ENCODE measurements around the gene ABCC11. TPM values are rescaled to one million over a fixed set of nuclear protein-coding genes. Genes with fewer than 3 reads are reported as not detected.

The ABCC11 gene
- polyA plus RNA-seq, 2 of the 4 experiments (the other 2 are of a cell fraction): 0.19 to 0.21 TPM

GRCh38 chr16:48276102-48276501 lies 28.8 kb upstream of the ABCC11 start:
- Histone ChIP-seq H3K4me2 (no peak overlapping the region), H3K9me3 (no peaks in the 10 kb centered on the region), H3K27ac (no peak overlapping the region), H3K4me1 (no peaks in the 10 kb centered on the region), H3K4me3 (no peak overlapping the region)
- ChIA-PET POLR2A (no interaction called here), CTCF (no interaction called here)
- 66% methylated on average over 4 of the region's 4 CpGs for WGBS (ENCODE audit: missing lambda C conversion rate)
- FAIRE-seq (no peak), ATAC-seq (no peak), DNase-seq (ENCODE audit: low read depth in 1 of 2, low spot score in 1 of 2) (no peak)
- TF ChIP-seq CBX2 (IDR thresholded peaks at IDR 0.05; ENCODE audit: borderline replicate concordance, low read depth): no peak
- no peak for TF ChIP-seq GATA3 (IDR thresholded peaks at IDR 0.05; ENCODE audit: borderline replicate concordance)
- no peak for TF ChIP-seq RCOR1 (IDR thresholded peaks at IDR 0.05; ENCODE audit: low read depth, low read length)
- TF ChIP-seq POLR2A (IDR thresholded peaks at IDR 0.05; ENCODE audit: low read length): no peak
- no peak for TF ChIP-seq ZC3H11A (IDR thresholded peaks at IDR 0.05)
- TF ChIP-seq ATOH8 (CRISPR knock-in tag; IDR thresholded peaks at IDR 0.05; ENCODE audit: low read depth): no peak
- TF ChIP-seq FOXS1 (CRISPR knock-in tag; IDR thresholded peaks at IDR 0.05): no peak
- TF ChIP-seq HOXB5 (CRISPR knock-in tag; IDR thresholded peaks at IDR 0.05): no peak
- TF ChIP-seq USF2 (IDR thresholded peaks at IDR 0.05): no peak
- TF ChIP-seq TFCP2L1 (CRISPR knock-in tag; IDR thresholded peaks at IDR 0.05): no peak
- no peak for TF ChIP-seq MYC (IDR thresholded peaks at IDR 0.05; ENCODE audit: borderline replicate concordance, low read length)
- no peak for TF ChIP-seq BHLHE40 (IDR thresholded peaks at IDR 0.05; ENCODE audit: low read depth, low read length)
- TF ChIP-seq POLR2AphosphoS2 (conservative IDR thresholded peaks at IDR 0.05; ENCODE audit: low read length): no peak
- TF ChIP-seq NR3C1 (IDR thresholded peaks at IDR 0.05): no peak

- no peak for DNase-seq (ENCODE audit: low read depth in 1 of 2, low spot score in 1 of 2)
- FAIRE-seq: no peak
- no peak overlapping the region for H3K4me2 ChIP-seq
- no peak for ATAC-seq
- H3K27ac ChIP-seq: no peak overlapping the region
- H3K4me1 ChIP-seq: no peaks in the 10 kb centered on the region
- ChIA-PET POLR2A (no interaction called here), CTCF (no interaction called here)
- H3K4me3 ChIP-seq: no peak overlapping the region
- TF ChIP-seq ESRRA (IDR thresholded peaks at IDR 0.05; ENCODE audit: borderline replicate concordance, low read length): no peak
- no peak for TF ChIP-seq CBX8 (IDR thresholded peaks at IDR 0.05)
- no peaks in the 10 kb centered on the region for H3K9me3 ChIP-seq
- WGBS (ENCODE audit: missing lambda C conversion rate): 89% methylated on average over 1 of the region's 1 CpG
Observed at GRCh38 chr16:48274476-48274875, 27.1 kb upstream of the ABCC11 start.

GRCh38 chr16:48272837-48273421 lies 25.6 kb upstream of the ABCC11 start:
- Histone ChIP-seq H3K9me3 (no peaks in the 10 kb centered on the region), H3K27ac (no peak overlapping the region), H3K4me2 (no peak overlapping the region), H3K4me3 (no peak overlapping the region), H3K4me1 (no peaks in the 10 kb centered on the region)
- FAIRE-seq (no peak), ATAC-seq (no peak), DNase-seq (ENCODE audit: low read depth in 1 of 2, low spot score in 1 of 2) (no peak)
- no peak for TF ChIP-seq HOXB13 (CRISPR knock-in tag; IDR thresholded peaks at IDR 0.05; ENCODE audit: low read depth)
- no peak for TF ChIP-seq JUN (IDR thresholded peaks at IDR 0.05)
- TF ChIP-seq EP300 (IDR thresholded peaks at IDR 0.05): no peak
- TF ChIP-seq BHLHE40 (IDR thresholded peaks at IDR 0.05; ENCODE audit: low read depth, low read length): no peak
- no peak for TF ChIP-seq FOSL2 (IDR thresholded peaks at IDR 0.05)
- no peak for TF ChIP-seq FOSL2 (CRISPR knock-in tag; IDR thresholded peaks at IDR 0.05)
- no peak for TF ChIP-seq MYC (IDR thresholded peaks at IDR 0.05; ENCODE audit: borderline replicate concordance, low read length)
- no peak for TF ChIP-seq CBX8 (IDR thresholded peaks at IDR 0.05)
- TF ChIP-seq MAFK (IDR thresholded peaks at IDR 0.05; ENCODE audit: partially characterized antibody): no peak
- TF ChIP-seq ZFP36 (IDR thresholded peaks at IDR 0.05; ENCODE audit: borderline replicate concordance, partially characterized antibody): no peak
- no peak for TF ChIP-seq ZC3H11A (IDR thresholded peaks at IDR 0.05)
- TF ChIP-seq HMGXB4 (CRISPR knock-in tag; IDR thresholded peaks at IDR 0.05; ENCODE audit: borderline replicate concordance): no peak
- ChIA-PET CTCF (interaction anchor here (0.6 to 0.9 kb wide), 3 partner anchors 16 to 291 kb away, joined by 3 read pairs; no protein-coding TSS in a partner anchor), POLR2A (no interaction called here)
- WGBS (ENCODE audit: missing lambda C conversion rate): 87% methylated on average over 8 of the region's 8 CpGs
